Ascending aorta (tissue), 2 donors: ENCODE data around the gene DNAJB11. TPM values are rescaled to one million over a fixed set of nuclear protein-coding genes. Genes with fewer than 3 reads are reported as not detected.

Experiments
- DNase-seq, 2 donors: peaks; one replicate each; pipeline ENCODE4 v3.0.0-alpha.2; 2019; ENCODE audit warnings: low spot score in 2 of 2
- H3K27ac ChIP-seq, 2 donors: fragments of 200-600 bp; sonication (generic); one replicate each; pipeline ENCODE4 v1.5.1; 2016 to 2017; ENCODE audit warnings: mild to moderate bottlenecking in 1 of 2
- H3K27me3 ChIP-seq: fragments of 200-600 bp; sonication (generic); one replicate; pipeline ENCODE4 v1.5.1; 2017
- H3K36me3 ChIP-seq, 2 donors: fragments of 200-600 bp; sonication (generic); one replicate each; pipeline ENCODE4 v1.5.1; 2016
- H3K4me1 ChIP-seq, 2 donors: fragments of 200-600 bp; sonication (generic); one replicate each; pipeline ENCODE4 v1.5.1; 2016 to 2017; ENCODE audit warnings: mild to moderate bottlenecking in 1 of 2
- H3K4me3 ChIP-seq, 2 donors: fragments of 200-600 bp; sonication (generic); one replicate each; pipeline ENCODE4 v1.5.1; 2016 to 2017; ENCODE audit warnings: mild to moderate bottlenecking in 1 of 2
- H3K9me3 ChIP-seq, 2 donors: fragments of 200-600 bp; sonication (generic); one replicate each; pipeline ENCODE4 v1.5.1; 2016
- CTCF ChIP-seq, 3 experiments: fragments of 200-600 bp in 2 of 3; fragments of 450-650 bp in 1 of 3; sonication (generic) in 2 of 3; IDR thresholded peaks; one replicate each; pipeline ENCODE4 v1.5.1; 2016 to 2019; ENCODE audit warnings: antibody characterized with exemption in 3 of 3, mild to moderate bottlenecking in 1 of 3, moderate library complexity in 1 of 3
- intact Hi-C: fragments of 100-400 bp; cut with DNase I; formaldehyde crosslinking; loops from one replicate; pipeline ENCODE4 v1.15.1; 2023
- total RNA-seq: library from RNA; depleted of rRNA; stranded (reverse); fragments of >200 nt; gene quantifications from one replicate; pipeline ENCODE4 v1.1.0, GENCODE V29; 2016

The DNAJB11 gene
- total RNA-seq, 1 donor from 2014 or later, result 31.3 TPM

- DNase-seq, result no peak
- TF ChIP-seq CTCF (IDR thresholded peaks at IDR 0.05), result no peak
- Histone ChIP-seq H3K27me3 (no peaks in the 10 kb centered on the region), H3K36me3 (no peaks in the 10 kb centered on the region), H3K27ac (no peak overlapping the region), H3K4me1 (peaks cover 2 to 4% of the 10 kb centered on the region in 2 donors), H3K9me3 (no peaks in the 10 kb centered on the region), H3K4me3 (no peak overlapping the region)
- intact Hi-C loops, result loop anchor here (5.0 to 10.0 kb wide), 3 partner anchors 316 to 1094 kb away; partner anchors contain the start of gene ST6GAL1
Observed at GRCh38 chr3:186618318-186618938, 47.9 kb downstream of the DNAJB11 start.

GRCh38 chr3:186619787-186620212 lies 49.3 kb downstream of the DNAJB11 start:
- DNase-seq, result no peak
- no peaks in the 10 kb centered on the region for H3K27me3 ChIP-seq
- intact Hi-C loops, result loop anchor here (5.0 to 10.0 kb wide), 3 partner anchors 315 to 1093 kb away; partner anchors contain the start of gene ST6GAL1
- no peaks in the 10 kb centered on the region for H3K36me3 ChIP-seq
- TF ChIP-seq CTCF (IDR thresholded peaks at IDR 0.05), result no peak
- H3K9me3 ChIP-seq, result no peaks in the 10 kb centered on the region
- H3K4me3 ChIP-seq, result no peak overlapping the region
- no peak overlapping the region for H3K27ac ChIP-seq
- peaks cover 2 to 4% of the 10 kb centered on the region in 2 donors for H3K4me1 ChIP-seq

GRCh38 chr3:186620213-186621092 lies 49.9 kb downstream of the DNAJB11 start:
- H3K36me3 ChIP-seq, result no peaks in the 10 kb centered on the region
- no peak for DNase-seq
- no peaks in the 10 kb centered on the region for H3K9me3 ChIP-seq
- no peak overlapping the region for H3K27ac ChIP-seq
- no peak overlapping the region for H3K4me3 ChIP-seq
- TF ChIP-seq CTCF (IDR thresholded peaks at IDR 0.05), result no peak
- H3K27me3 ChIP-seq, result no peaks in the 10 kb centered on the region
- intact Hi-C loops, result no loop called here
- peaks cover 2 to 4% of the 10 kb centered on the region in 2 donors for H3K4me1 ChIP-seq

- DNase-seq, result no peak
- no peak for TF ChIP-seq CTCF (IDR thresholded peaks at IDR 0.05)
- intact Hi-C loops, result no loop called here
- Histone ChIP-seq H3K27ac (no peak overlapping the region), H3K36me3 (no peaks in the 10 kb centered on the region), H3K4me1 (no peaks in the 10 kb centered on the region), H3K27me3 (no peaks in the 10 kb centered on the region), H3K9me3 (no peaks in the 10 kb centered on the region), H3K4me3 (no peak overlapping the region)
Observed at GRCh38 chr3:186621894-186622650, 51.6 kb downstream of the DNAJB11 start.

- no peak overlapping the region for H3K4me3 ChIP-seq
- no peaks in the 10 kb centered on the region for H3K36me3 ChIP-seq
- DNase-seq, result no peak
- H3K27me3 ChIP-seq, result no peaks in the 10 kb centered on the region
- no peak for TF ChIP-seq CTCF (IDR thresholded peaks at IDR 0.05)
- no peaks in the 10 kb centered on the region for H3K4me1 ChIP-seq
- no peaks in the 10 kb centered on the region for H3K9me3 ChIP-seq
- no peak overlapping the region for H3K27ac ChIP-seq
- intact Hi-C loops, result no loop called here
Observed at GRCh38 chr3:186622651-186623310, 52.3 kb downstream of the DNAJB11 start.
